H7 (cell line): ENCODE results near the gene PTPRJ. TPM values are rescaled to one million over a fixed set of nuclear protein-coding genes. Genes with fewer than 3 reads are reported as not detected.

Source experiments
- DNase-seq: peaks from one replicate; pipeline ENCODE4 v3.0.0; 2012
- H3K27me3 ChIP-seq: 2 replicates; pipeline ENCODE4 v1.6.0; 2011; ENCODE audit warnings: mild to moderate bottlenecking, low read length; ENCODE audit not compliant: control insufficient read depth, insufficient read depth
- H3K36me3 ChIP-seq: replicated peaks from 2 replicates; pipeline ENCODE4 v1.5.1; 2011; ENCODE audit warnings: low read length; ENCODE audit not compliant: control insufficient read depth, insufficient read depth
- H3K4me3 ChIP-seq: 2 replicates; pipeline ENCODE4 v1.5.1; 2011; ENCODE audit warnings: low read depth, mild to moderate bottlenecking, control low read depth, low read length, moderate library complexity; ENCODE audit not compliant: insufficient read depth
- total RNA-seq: library from RNA; depleted of rRNA; stranded (reverse); fragments of >200 nt; shearing (Covaris generic); gene quantifications from 2 replicates; pipeline ENCODE4 v1.2.3, GENCODE V29; 2014

The PTPRJ gene
- total RNA-seq, 1 experiment from 2014 or later: 10.0 TPM

DNA sequence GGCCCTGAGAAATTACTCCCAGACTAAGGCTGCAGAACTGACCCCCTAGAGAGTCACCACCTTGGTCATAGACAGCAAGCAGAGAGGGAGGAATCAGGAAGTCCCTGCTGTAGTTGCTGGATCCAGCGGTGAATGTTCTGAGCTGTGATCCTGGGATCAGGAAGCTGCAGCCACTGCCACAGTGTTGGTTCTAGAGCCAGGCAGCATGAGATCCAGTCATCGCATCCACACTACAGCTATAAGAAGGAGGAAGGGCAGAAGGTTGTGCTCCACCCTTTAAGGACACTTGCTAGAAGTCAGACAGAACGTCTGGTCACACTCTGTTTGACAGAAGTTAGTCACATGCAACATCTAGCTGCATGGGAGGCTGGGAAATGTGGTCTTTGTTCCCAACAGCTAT lies 131.5 kb downstream of the PTPRJ start:
- no peak for DNase-seq

DNA sequence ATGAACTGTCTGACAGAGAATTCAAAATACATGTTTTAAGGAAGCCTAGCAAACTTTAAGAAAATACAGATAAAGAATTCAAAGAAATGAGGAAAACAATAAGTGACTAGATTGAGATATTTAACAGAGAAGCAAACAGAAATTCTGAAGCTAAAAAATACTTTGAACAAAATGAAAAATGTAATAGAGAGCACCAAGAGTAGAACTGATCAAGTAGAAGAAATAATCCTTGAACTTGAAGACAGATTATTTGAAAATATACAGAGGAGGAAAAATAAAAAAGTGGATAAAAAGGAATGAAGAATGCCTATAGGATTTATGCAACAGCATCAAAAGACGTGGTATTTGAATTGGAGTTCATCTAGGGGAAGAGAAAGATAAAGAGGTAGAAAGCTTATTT lies 134.4 kb downstream of the PTPRJ start:
- H3K27me3 ChIP-seq: no peaks in the 10 kb centered on the region
- H3K4me3 ChIP-seq: no peak overlapping the region
- DNase-seq: no peak
- H3K36me3 ChIP-seq: no peaks in the 10 kb centered on the region

More for the DNA sequence above, 131.5 kb downstream of the PTPRJ start:
- no peaks in the 10 kb centered on the region for H3K27me3 ChIP-seq
- H3K36me3 ChIP-seq: no peaks in the 10 kb centered on the region
- H3K4me3 ChIP-seq: no peak overlapping the region

DNA sequence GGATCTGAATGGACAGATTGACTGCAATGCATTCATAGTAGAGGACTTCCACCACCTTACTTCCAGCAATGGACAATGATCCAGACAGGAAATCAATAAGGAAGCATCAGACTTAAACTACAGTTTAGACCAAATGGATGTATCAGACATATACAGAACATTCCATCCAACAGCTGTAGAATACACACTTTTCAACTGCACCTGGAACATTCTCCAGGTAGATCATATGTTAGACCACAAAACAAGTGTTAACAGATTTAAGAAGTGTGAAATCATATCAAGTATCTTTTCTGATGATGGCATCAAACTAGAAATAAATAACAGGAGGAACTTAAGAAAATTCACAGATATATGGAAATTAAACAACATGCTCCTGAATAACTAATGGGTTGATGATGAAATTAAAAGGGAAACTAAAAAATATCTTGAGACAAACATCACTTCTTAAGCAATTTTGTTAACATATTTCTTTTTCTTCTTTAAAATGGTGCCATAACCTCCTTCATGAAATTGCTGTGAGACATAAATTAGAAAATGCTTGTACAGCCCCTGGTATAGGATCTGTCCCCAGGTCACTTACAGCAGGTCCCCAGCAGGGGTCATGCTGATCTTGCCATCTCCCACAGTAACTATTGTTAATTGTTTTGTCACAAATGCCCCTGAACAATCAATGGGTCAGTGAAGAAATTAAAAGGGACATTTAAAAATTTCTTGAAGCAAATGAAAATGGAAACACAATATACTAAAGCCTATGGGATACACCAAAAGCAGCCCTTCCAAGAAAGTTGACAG lies 136.3 kb downstream of the PTPRJ start:
- DNase-seq: peak; percentile 50
- H3K36me3 ChIP-seq: no peaks in the 10 kb centered on the region
- no peak overlapping the region for H3K4me3 ChIP-seq
- no peaks in the 10 kb centered on the region for H3K27me3 ChIP-seq

DNA sequence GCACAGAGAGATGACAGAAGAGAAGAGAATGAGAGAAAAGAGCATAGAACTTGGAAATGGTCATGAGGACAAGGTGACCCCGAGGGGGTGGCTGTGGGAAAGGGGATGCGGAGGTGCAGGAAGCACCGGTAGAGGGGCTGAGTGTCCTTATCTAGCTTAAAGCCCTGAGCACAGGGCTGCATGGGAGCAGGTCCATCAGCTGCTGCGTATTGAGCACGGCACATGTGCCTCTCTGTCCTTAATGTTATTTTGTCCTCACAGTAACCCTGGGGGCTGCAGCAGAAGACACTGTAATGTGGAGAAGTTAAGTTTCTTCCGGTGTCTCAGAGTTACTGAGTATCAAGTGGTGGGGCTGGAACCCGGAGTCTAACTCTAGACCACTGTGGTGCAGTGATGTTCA lies 141.9 kb downstream of the PTPRJ start:
- Histone ChIP-seq H3K36me3 (no peaks in the 10 kb centered on the region; the same call in 1 of the 2 replicates), H3K27me3 (no peaks in the 10 kb centered on the region), H3K4me3 (no peak overlapping the region)
- no peak for DNase-seq

DNA sequence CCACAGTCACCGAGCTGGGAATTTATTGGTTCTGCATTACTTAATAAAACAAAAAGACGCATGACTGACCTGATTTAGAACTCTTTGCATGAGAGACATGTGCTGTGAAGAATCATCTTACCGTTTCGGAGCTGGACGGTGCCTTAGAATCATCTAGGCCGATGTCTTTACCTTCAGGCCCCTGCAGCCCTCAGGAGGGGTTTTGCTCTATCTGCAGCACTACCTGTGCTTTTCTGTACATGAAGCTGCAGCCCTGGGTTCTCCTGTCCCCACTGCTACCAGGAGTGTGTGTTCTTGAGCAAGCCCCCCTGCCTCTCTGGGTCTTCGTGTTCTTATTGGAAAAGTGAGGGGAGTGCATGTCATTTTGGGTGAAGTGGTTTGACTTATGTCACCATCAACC lies 142.3 kb downstream of the PTPRJ start:
- Histone ChIP-seq H3K4me3 (no peak overlapping the region), H3K27me3 (no peaks in the 10 kb centered on the region), H3K36me3 (no peaks in the 10 kb centered on the region; the same call in 1 of the 2 replicates)
- no peak for DNase-seq

DNA sequence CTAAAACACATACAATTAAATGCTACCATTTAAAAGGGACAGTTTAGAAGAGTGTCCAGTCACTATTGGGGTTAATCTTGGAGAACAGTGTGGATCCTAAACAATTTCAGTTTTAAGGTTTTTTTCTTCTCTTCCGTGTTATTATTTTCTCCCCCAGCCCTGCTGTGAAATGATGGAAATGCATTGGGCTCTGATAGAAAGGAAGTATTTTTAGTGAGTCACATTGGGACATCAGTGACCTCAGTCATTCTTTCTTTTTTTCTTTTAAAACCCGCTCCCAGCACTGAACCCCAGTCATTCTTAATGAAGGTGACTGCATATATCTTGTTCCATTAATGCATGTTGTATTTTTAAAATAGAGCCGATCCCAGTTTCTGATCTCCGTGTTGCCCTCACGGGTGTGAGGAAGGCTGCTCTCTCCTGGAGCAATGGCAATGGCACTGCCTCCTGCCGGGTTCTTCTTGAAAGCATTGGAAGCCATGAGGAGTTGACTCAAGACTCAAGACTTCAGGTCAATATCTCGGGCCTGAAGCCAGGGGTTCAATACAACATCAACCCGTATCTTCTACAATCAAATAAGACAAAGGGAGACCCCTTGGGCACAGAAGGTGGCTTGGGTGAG lies 143.0 kb downstream of the PTPRJ start:
- Histone ChIP-seq H3K4me3 (no peak overlapping the region), H3K27me3 (no peaks in the 10 kb centered on the region), H3K36me3 (no peaks in the 10 kb centered on the region; the same call in none of the 2 replicates)
- DNase-seq: no peak

DNA sequence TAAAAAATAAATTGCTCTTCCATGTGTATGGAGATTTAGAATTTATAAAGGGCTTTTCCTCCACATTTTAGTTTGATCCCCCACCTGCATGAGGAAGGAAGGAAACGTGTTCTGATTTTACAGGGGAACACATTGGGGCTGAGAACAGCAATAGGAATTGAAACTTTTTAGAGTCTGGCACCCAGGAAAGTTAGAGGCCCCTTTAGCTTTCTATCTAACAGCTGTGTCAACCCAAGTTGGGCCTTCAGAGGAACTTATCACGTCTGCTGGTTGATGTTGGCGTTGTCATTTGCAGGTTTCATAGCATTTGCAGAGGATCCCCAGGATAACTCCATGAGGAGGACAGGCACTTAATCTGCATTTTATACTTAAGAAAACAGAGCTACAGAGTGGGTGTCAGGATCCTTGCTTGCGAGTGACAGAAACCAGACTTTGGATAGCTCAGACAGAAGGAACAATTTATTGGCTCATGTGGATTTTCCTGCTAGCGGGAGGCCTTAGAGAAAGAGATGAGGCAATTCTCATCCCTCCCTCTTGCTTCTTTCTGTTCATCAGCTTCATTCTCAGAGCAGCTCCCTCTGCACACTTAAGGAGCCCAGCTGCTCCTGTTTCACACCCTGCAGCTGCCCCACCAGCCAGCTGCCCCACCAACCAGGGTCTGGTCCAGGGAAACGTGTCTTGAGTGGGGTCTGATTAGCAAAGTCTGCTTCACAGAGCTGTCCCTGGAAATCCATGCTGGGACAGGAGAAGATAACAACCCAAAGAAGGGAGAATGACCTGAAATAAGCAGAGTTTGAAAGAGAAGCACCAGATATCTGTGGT lies 143.8 kb downstream of the PTPRJ start:
- no peaks in the 10 kb centered on the region for H3K27me3 ChIP-seq
- H3K4me3 ChIP-seq: no peak overlapping the region
- DNase-seq: no peak

DNA sequence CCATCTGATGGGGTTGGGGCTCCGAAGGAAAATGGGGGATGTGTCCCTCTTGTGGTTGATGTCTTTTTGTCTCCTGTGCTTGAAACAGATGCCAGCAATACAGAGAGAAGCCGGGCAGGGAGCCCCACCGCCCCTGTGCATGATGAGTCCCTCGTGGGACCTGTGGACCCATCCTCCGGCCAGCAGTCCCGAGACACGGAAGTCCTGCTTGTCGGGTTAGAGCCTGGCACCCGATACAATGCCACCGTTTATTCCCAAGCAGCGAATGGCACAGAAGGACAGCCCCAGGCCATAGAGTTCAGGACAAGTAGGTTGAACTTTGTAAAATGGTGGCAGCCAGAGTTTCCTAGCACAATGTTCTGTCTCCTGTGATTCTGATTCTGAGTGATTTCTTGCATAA lies 144.5 kb downstream of the PTPRJ start:
- H3K27me3 ChIP-seq: no peaks in the 10 kb centered on the region
- no peak overlapping the region for H3K4me3 ChIP-seq
- peaks cover 3% of the 10 kb centered on the region for H3K36me3 ChIP-seq
- peak; percentile 23 for DNase-seq

More for the DNA sequence above, 143.8 kb downstream of the PTPRJ start:
- H3K36me3 ChIP-seq: peaks cover 1% of the 10 kb centered on the region

DNA sequence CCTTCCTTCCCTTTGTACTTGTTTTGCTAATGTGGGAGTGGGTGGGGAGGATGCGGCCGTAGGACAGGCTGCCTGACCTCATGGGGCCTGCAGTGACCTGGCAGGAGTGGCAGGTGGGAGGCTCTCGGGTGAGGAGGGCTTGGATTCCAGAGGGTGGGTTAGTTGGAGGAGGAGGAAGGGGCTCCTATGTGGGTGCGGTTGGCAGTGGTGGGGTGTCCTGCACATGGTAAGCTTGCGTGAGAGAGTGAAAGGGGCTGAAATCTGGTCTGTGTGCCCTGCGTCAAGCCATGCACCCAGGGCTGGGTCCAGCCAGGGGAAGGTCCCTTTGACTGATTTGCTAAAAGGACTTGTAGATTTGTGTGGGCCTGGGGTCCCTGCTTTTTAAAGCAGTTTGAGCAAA lies 145.5 kb downstream of the PTPRJ start:
- H3K4me3 ChIP-seq: no peak overlapping the region
- no peaks in the 10 kb centered on the region for H3K27me3 ChIP-seq
- DNase-seq: peak; percentile 36
- H3K36me3 ChIP-seq: peaks cover 3% of the 10 kb centered on the region

DNA sequence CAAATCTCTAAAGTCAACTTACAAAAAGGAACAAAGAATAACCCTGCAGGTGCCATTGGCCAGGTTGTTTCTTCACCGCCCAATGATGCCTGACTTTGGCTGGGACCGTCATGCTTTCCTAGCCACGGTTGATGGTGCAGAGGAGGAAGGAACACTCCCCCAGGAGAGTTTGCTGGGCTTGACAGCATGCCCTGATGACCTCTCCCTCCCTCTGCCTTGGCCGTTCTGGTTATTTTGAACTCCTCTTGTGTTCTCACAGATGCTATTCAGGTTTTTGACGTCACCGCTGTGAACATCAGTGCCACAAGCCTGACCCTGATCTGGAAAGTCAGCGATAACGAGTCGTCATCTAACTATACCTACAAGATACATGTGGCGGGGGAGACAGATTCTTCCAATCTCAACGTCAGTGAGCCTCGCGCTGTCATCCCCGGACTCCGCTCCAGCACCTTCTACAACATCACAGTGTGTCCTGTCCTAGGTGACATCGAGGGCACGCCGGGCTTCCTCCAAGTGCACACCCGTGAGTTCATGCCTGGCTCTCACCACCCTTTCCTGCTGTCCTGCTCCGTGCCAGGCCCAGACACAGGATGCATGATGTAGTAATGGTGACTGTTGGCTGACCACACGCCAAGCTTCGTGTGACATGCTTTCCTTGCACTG lies 147.3 kb downstream of the PTPRJ start:
- H3K27me3 ChIP-seq: no peaks in the 10 kb centered on the region
- no peak for DNase-seq
- peaks cover 3% of the 10 kb centered on the region for H3K36me3 ChIP-seq
- no peak overlapping the region for H3K4me3 ChIP-seq

DNA sequence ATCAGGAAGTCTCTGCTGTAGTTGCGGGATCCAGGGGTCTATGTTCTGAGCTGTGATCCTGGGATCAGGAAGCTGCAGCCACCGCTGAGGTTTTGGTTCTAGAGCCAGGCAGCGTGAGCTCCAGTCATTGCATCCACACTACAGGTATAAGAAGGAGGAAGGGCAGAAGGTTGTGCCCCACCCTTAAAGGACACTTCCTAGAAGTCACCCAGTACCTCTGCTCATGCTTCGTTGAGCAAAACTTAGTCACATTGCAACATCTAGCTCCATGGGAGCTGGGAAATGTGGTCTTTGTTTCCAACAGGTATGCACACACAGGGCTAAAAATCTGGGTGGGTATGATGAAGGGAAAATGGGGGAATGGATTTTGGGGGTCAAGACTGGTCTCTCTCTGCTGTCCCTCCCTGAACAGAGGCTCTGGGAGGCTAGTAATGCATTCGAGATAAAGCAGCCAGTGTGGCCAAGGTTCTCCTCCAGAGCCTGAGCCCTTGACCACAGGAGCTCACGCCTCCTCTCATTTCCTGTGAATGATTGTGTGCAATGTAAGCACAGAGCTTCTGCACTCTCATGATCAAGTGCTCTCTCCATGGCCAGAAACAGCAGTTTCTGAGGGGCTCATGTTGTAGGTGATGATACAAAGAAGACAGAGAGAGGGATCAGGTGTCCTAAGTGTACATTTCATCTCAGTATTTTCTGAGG lies 149.5 kb downstream of the PTPRJ start:
- Histone ChIP-seq H3K36me3 (peaks cover 3% of the 10 kb centered on the region), H3K4me3 (no peak overlapping the region), H3K27me3 (no peaks in the 10 kb centered on the region)
- DNase-seq: no peak

DNA sequence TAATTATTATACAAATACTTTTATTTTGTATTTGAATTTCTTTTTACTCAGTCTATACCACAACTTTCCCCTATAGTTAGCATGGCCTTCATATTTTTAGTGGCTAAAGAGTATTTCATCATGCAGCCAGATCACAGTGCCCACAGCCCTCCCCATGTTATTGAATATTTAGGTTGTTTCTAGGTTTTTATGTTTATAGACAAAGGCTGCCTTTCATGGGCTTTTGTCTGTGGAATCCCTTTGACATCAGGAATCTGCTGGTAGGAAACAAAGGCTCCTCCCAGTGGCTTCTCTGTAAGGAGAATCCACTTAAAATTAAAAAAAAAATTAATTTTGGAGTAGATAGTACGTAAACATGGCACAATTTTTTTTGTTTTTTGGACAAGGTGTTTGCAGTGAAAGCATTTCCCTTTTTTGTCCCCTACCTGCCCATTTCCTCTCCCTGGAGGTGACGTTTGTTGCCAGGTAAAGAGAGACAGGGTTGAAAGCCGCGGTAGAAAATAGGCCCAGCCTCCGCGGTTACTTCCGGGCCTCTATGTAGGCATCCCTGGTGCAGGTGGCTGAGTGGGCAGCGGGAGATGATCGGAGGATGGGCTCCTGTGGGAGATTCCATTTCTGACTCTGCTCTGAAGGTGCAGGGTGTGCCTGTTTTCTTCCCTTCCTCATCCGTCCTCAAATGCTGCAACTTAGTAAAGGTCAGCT lies 154.0 kb downstream of the PTPRJ start:
- no peaks in the 10 kb centered on the region; the same call in 1 of the 2 replicates for H3K36me3 ChIP-seq
- H3K4me3 ChIP-seq: no peak overlapping the region
- no peaks in the 10 kb centered on the region for H3K27me3 ChIP-seq
- DNase-seq: peak; percentile 51

DNA sequence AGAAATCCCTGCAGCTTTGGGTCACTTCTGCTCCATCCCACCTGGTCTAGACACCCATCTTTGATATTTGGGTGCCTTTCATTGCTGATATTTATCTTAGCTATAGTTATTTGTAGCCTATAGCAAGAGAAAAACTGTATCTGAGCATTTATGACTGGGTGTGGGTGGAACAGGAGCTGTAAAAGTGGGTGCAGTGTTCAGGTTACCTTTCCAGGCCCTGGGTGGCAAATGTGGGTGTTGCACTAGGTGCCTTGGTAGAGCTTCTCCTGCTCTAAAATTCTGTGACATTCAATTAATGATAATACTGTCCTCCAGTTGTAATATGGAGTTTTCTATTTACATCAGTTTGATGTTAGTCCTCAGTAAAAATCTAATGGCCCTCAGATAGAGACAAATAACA lies 157.9 kb downstream of the PTPRJ start:
- Histone ChIP-seq H3K27me3 (no peaks in the 10 kb centered on the region), H3K4me3 (no peak overlapping the region), H3K36me3 (no peaks in the 10 kb centered on the region; the same call in 1 of the 2 replicates)
- DNase-seq: no peak
